Left colon (tissue), 2 donors: ENCODE results near the gene IRF4. TPM values are rescaled to one million over a fixed set of nuclear protein-coding genes. Genes with fewer than 3 reads are reported as not detected.

Experiments used
- ATAC-seq: fragments of 200-7000 bp; cut with Tn5 transposase; one replicate; pipeline ENCODE4 v1.9.1; 2020; ENCODE audit warnings: mild to moderate bottlenecking, moderate library complexity
- DNase-seq, 2 donors: peaks; one replicate each; pipeline ENCODE4 v3.0.0-alpha.2; 2020
- intact Hi-C, 2 donors: fragments of 100-400 bp; cut with DNase I in 1 of 2; cut with micrococcal nuclease in 1 of 2; formaldehyde crosslinking; loops; one replicate each; pipeline versions ENCODE4 v1.11.2 to v1.14.0; 2022; cut with DNase I, micrococcal nuclease
- total RNA-seq, 2 donors: library from RNA; stranded (reverse); fragmentation: NEBNext Ultra II Directional; extraction: Animal tissue kit (Norgen Biotek cat#: 25700); gene quantifications; one replicate each; pipeline ENCODE4 v1.2.1, GENCODE V29; 2021
- donor health status: DM: no; HTN: no; CAD: no.
- donor health status: DM: yes; HTN: yes; CAD: no.

IRF4 gene
- total RNA-seq, 2 donors from 2014 or later = 5.0 to 11.0 TPM

DNA sequence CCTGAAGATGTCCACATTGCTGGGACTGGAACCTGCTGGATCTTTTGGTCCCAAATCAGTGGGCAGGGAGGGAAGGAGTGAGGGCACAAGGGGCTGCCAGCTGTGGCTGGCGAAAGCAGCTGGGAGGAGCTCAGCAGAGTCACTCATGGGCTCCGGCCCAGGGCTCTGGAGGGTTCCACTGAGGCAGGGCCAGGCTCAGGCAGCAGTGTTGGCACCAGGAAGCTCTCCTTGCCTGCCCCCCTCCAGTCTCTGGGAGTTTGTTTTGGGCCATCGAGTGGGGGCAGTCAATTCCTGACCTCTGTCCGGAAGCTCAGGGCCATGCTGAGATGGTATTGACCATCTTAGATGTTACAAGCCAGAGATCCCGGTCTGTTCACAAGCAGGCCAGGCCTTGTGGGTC is 39.1 kb upstream of the IRF4 start:
- intact Hi-C loops = no loop called here
- ATAC-seq (no peak), DNase-seq (no peak)

DNA sequence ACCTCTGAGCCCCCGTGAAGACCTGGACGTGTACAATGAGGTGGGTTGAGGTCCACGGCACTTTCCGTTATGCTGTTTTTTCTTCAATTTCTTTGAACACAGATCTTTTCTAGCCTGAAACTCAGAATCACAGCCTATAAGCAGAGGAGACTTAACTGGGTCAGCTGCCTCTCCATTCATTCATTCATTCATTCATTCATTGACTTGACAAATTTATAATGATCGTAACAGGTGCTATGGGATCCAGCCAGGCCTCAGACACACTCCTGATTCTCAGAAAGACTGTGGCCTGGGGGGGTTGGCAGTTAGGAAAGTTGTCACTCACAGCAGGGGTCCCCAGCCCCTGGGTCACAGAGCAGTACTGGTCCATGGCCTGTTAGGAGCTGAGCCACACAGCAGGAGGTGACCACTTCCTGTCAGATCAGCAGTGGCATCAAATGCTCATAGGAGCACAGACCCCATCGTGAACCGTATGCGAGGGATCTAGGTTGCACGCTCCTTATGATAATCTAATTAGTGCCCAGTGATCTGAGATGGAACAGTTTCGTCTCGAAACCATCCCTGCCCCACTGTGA is 38.6 kb upstream of the IRF4 start:
- intact Hi-C loops = no loop called here
- ATAC-seq (no peak), DNase-seq (no peak)

DNA sequence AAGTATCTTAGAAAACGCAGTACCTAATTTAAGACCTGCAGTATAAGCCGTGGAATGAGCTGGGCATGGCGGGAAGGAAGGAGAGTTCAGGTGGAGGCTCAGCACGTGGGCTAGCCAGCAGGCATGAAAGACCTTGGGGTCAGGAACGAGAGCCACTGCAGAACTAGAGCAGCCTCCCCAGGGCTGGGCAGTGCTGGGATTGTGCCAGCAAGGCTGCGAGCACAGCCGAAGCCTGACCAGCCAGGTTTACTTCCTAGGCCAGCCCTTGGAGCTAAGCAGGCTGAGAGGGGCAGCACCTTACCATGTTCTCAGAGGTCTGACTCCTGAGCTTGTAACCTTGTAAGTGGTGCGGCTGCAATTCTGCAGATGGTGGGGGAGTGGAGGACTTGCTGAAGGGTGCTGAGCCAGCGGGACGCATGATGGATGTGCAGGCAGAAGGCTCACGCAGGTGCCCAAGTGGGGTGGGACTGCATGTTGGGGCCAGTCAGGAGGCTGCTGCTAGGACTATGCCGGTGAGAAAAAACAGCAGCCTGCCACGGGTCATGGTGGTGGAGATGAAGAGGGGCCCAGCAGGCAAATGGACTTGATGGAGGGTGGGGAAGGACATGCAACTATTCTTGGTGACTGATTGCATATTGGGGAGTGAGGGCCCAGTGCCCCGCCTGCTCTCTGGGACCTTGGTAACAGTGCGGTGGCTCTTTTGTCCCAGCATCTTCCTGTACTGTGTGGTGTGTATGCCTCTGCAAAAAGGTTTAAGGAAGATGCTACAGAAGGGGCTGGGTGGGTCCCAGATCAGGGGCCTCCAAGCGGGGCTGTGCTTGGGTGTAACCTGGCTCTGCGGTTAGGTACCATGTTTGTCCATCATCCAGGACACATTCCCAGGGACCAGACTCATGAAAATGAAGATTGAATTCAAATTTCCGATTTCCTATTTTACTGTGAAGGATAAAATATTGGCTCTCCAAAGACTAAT is 37.6 kb upstream of the IRF4 start:
- DNase-seq (no peak), ATAC-seq (no peak)
- intact Hi-C loops = no loop called here

DNA sequence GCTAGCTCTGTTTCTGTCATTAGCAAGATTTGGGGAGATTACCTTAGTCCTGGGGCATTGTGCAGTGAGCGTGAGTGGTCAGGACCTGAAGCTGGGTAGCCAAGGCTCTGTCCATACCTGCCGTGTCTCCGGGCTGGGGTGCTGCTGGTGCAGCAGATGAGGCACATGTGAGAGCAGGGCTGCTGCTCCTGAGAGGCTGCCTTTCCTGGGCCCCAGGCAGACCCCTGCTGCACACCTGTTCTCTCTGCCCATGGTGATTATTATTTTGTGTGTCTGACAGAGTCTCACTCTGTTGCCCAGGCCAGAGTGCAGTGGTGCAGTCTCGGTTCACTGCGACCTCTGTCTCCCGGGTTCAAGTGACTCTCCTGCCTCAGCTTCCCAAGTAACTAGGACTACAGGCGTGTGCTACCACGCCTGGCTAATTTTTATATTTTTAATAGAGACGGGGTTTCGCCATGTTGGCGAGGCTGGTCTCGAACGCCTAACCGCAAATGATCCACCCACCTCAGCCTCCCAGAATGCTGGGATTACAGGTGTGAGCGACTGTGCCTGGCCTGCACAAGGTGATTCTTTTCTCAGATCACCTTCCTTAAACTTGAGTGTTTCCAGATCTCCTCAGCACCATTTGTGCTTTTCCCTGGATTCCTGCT is 36.8 kb upstream of the IRF4 start:
- ATAC-seq (no peak), DNase-seq (no peak)
- intact Hi-C loops = no loop called here

DNA sequence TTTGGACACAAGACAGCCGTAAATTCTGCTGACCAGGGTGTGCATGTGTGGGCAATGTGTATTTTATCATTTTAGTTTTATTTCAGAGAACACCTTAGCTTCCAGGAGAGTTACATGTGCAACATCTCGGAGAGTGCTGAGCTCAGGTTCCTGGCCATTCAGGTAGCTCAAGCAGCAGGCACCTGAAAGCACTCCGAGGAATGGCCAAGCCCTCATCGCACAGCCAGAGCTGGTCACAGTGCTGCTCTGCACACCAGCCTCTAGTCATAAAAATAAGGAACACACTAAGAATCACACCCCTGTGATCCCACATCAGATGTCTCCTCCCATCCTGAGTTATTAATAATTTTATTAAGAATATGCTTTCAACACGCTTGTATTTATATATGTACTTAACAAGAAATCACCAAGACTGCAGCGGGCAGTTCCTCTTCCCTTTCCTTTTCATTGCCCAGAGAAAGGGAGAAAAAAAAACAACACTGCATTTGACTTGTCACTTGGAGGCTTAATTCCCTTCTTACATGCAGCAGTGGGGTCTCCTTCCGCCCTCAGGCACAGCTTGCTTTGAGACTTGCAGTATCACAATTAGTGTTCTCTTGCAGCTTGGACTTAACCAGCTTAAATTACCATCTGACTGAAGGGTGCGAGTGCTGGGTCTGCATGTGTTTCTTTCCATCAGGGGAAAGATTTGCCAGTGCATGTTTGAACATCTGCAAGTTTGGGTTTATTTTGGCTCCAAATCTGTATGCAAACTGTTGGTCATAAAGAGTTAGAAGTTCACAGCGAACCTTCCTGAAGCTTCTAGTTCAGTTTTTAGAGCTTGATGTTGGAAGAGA is 36.0 kb upstream of the IRF4 start:
- no peak for DNase-seq
- no peak for ATAC-seq
- intact Hi-C loops = no loop called here

DNA sequence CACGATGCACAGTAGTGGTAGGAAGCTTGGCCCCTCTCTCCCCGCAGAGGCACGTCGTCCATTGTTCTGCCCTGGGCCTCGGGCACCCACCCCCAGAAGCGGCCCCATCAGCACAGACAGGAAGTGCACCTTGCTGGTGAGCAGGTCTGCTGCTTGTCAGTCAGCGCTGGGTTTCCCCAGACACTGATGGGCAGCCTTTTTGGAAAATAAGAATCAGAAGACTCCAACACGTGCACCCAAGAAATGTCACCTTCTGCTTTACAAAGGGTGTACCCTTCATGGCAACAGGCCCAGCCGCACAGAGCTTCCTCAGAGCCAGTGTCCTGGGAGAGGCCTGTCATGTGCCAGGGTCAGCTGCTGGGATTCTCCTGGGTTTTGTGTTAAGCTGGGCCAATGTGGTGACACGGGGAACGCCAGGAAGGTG is 34.7 kb upstream of the IRF4 start:
- ATAC-seq (no peak), DNase-seq (no peak)
- intact Hi-C loops = no loop called here

DNA sequence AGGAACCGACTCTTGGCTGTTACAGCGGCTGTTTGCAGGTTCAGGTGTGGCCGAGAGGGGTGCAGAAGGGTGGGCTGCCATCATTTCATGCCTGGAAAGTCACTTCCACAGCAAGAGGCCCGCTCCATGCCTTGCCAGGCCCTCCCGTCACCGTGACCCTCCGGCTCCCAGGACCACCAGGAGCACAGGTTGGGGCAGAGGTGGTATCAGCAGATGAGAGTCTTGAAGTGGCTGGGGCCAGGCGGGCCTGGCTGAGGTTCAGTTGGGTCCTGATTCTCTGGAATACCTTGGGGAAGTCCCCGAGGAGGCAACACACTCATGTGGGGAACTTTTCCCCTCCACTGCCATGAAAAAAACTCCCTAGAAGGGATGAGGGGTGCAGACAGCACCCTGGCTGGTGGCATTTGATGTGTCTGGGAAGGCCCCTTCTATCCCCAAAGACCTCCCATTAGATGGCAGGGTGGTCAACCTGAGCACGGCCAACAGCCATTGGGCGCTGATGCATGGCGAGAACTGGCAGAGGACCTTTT is 34.2 kb upstream of the IRF4 start:
- intact Hi-C loops = no loop called here
- ATAC-seq (no peak), DNase-seq (no peak)

DNA sequence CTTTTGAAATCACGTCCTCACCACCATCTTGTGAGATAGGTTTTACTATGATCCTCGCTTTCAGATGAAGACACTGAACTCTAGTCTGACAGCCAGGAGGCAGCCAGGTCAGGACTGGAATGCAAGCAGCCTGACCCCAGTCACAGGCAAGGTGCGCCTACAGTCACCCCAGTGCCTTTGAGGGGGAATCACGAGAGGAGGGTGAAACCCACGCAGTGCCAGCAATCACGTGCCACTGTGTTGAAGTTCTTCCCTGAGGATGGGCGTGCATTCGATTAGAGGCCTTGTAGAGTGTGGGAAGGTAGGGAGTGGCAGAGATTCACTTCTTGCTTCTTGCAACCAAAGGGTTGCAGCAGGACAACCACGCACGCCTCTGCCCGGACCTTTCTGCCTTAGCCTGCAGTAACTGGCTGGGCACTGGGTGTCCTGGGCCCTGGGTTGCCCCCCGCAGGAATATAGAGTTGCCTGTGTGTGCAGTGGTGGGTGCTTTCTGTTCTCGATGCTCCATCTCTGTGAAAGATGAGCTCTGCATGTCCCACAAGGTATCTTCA is 33.7 kb upstream of the IRF4 start:
- intact Hi-C loops = no loop called here
- DNase-seq (no peak), ATAC-seq (no peak)

DNA sequence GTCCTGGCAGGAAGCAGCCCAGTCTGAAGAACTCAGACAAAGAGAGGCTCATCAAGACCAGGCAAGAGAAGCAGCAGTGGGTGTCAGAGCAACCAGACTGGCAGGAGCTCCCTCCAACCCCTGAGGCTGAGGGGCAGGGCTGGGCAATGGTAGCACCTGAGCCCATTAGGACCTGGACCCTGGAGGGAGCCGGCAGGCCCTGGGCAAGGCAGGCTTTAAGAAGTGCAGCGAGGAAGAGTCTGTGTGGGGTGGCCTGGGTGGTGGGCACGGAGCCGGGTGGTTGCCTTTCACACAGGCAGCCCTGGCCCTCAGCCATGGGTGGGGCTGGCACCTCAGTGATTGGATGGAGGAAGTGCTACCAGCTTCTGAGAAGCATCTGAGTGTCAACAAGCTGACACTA is 33.1 kb upstream of the IRF4 start:
- ATAC-seq (peak; percentile 35), DNase-seq (no peak)
- intact Hi-C loops = no loop called here

DNA sequence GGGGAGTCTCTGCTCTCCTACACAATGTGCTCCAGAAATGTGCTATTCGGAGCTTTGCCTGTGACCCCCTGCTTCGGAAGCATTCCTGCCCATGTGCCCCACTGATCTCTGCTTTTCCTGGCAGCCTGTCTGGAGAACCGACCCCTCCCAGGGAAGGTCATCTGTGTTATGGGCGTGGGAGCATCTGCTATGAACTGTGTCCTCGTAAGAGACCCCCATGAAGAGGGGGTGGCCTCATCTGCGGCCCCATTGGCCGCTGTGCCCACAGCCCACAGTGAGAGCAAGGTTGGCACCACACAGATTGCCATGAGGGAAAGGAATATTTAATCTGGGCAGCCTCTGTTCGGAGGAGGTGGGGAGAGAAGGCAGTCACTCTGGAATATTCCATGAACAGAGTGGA is 32.7 kb upstream of the IRF4 start:
- ATAC-seq (no peak), DNase-seq (no peak)
- intact Hi-C loops = no loop called here

DNA sequence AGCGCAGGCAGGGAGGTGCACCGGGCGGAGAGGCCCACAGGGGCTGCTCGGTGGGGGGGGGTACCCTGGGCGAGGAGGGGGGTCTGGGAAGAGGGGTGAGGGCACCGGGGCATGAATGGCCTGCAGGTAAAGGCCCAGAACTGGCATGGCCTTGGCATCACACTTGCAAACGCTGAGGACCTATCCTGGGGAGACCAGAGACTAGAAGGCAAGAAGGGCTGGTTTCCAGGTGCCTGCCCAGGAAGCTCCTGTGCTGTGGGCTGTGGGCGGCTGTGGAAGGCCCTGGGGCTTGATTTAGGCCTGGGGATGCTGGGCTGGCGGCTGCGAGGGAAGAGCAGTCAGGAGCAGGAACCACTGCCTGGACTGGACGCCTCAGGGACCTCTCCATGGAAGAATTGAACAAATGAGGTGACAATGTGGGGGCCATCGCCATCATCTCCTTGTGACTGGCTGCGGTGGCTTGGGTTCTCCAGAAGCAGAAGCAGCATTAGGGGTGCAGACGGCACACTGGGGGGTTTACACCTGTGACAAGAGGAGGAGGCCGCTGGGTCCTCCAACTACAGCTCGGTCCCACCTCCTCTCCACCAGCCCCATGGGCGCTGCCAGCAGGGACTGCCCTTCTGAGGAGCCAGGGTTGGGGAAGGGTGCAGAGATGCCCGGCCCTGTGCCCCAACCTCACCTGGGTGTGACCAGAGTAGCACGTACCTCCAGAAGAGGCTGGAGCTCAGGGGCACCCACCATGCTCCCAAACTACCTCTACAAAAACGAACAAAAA is 32.1 kb upstream of the IRF4 start:
- intact Hi-C loops = no loop called here
- DNase-seq (no peak), ATAC-seq (no peak)

DNA sequence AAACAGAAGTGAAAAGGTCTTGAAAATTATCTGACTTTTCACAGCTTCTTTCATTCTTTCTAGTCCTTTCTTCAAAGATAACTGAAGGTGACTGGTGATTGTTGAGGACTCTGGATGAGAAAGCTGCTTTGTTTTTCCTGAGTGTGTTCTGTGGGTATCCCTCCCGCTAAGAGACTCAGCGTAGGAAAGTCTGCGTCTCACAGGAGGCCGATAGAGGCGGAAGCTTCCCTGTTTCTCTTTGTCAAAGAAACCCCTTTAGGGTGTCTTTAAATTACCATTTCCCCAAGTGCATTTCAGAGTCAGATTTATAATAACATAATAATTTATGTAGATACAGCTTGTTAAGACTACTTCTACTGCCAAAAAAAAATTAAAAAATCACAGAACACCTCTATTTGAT is 31.2 kb upstream of the IRF4 start:
- ATAC-seq (no peak), DNase-seq (no peak)
- intact Hi-C loops = no loop called here

DNA sequence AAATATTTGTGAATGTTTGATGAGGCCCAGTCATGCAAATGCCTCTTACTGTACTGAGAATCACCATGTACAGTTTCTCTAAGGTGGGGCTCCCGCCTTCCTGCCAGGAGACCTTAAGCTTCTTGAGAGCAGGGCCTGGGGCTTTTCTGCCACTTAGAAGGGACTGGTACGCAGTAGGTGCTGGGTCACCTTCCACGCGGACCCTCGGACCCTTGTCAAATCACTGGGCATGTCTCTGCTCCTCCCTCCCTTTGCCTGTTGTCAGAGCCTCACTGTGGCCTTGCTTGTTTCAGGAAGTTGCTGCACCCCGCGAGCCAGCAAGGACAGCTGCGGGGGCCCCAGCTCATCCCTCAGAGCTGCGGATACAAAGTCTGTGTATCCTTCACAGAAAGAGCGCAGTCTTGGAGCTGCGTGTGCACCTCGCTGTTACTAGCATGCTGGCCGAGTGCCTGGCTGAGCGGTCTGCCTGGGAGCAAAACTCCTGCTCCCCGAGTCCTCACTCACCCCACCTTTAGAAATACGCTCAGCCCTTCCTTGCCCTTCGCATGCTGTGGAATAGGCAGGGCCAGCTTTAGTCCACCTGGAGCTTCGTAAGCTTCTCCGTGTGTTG is 30.7 kb upstream of the IRF4 start:
- intact Hi-C loops = no loop called here
- ATAC-seq = no peak
- no peak for DNase-seq

DNA sequence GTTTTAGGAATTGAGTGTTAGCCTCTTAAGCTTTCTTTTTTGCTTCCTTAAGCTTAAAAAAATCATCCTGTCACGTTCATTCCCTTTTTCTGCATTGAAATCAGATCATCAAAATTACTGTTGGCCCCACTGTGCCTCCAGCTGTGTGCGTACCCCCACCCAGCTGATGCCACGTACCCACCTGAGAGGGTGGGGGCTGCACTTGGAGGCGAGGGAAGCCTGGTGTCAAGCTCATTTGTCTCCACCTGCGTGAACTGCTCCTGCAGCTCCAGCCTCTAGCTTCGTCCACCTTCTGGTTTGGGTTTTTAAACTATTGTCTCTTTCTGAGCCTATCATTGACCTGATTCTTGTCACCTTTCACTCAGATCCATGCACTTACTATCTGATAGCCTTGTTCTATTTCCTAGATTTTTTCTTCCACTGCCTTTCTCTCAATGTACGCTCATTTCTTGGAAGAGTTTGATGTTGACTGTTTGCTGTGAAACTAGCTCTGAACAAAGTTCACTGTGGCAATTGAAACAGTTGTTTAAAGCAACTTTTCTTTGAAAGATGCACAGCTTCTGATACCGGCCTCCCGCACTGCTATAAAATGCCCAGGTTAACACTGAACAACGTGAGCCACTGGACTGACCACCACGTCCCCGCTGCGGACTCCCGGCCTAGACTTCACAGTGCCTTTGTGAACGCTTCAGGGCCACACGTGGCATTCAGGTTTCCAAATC is 30.0 kb upstream of the IRF4 start:
- intact Hi-C loops = no loop called here

DNA sequence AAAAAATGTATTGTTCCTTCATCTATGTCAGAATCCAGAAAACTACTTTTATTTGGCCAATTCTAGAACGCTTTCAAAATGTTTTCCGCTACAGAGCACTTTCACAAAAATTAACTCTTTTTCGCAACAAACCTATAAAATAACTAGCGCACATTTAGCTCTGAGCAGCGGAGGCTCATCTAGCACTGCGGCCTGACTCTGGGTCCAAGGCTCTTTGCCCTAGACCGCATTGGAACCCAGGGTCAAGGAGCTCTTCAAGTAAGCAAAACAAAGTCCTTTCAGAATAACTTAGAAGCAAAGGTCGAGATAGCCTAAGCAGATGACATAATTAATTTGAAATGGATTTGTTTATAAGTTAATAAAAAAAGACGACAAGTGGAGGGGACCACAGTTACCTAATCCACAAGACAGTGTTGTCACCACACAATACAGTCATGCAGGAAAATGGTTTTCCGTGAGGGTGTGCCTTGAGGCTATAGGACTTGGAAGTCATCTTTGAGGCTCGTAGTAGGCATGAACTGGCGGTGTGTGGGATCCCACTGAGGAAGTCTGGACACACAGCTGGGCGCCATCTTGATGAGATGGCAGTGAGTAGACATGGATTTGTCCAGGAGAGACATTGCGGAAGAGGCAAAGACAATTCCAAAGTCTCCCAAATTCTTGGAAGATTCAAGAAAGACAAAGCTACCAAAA is 29.2 kb upstream of the IRF4 start:
- intact Hi-C loops = no loop called here
- DNase-seq = no peak
- no peak for ATAC-seq

More for the DNA sequence above, 30.0 kb upstream of the IRF4 start:
- DNase-seq = no peak
- no peak for ATAC-seq

DNA sequence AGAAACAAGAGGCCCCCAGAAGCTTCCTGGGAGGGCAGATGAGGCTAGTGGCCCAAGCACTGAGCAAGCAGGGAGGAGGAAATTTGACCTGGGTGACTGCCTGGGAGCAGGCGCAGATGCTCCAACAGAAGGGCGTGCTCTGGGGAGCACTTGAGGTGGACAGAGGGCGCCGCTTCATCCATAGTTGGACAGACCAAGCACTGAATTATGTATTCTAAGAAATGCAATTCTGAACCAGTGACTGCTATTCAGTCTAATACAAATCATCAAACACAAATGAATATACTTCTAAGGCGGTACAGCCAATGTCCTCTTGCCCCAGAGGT is 28.7 kb upstream of the IRF4 start:
- intact Hi-C loops = no loop called here
- DNase-seq = no peak
- no peak for ATAC-seq

DNA sequence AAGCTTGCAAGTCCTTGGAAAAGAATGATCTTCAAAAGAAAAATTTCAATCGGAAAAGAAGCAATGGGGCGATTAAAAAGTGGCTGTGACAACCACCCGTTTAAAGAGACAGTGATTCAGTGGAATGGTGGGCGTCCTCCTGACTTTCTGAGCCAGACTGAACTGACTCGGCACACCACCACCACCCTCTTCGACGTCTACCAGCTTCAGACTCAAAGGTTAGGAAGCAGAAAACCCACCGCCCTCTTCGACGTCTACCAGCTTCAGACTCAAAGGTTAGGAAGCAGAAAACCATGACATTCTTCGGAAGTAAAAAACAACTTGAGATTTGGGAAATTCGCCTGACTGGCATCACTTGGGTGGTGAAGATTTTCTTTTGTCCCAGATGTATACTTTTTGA is 28.3 kb upstream of the IRF4 start:
- DNase-seq = no peak
- intact Hi-C loops = no loop called here
- no peak for ATAC-seq
